Hepatocyte (in vitro differentiated cells): ENCODE measurements around the gene KIAA0825. TPM values are rescaled to one million over a fixed set of nuclear protein-coding genes. Genes with fewer than 3 reads are reported as not detected.

ENCODE experiments used
- DNase-seq: peaks from one replicate; pipeline ENCODE4 v3.0.0-alpha.2; 2016; ENCODE audit warnings: low spot score
- H2AFZ ChIP-seq: fragments of 200-600 bp; sonication (generic); 2 replicates; pipeline ENCODE4 v1.6.0; 2016; ENCODE audit warnings: antibody characterized with exemption, mild to moderate bottlenecking
- H3K27ac ChIP-seq: fragments of 200-600 bp; sonication (generic); 2 replicates; pipeline ENCODE4 v1.5.1; 2016; ENCODE audit warnings: mild to moderate bottlenecking
- H3K27me3 ChIP-seq: fragments of 200-600 bp; sonication (generic); 2 replicates; pipeline ENCODE4 v1.6.1; 2016
- H3K36me3 ChIP-seq: fragments of 200-600 bp; sonication (generic); replicated peaks from 2 replicates; pipeline ENCODE4 v1.5.1; 2016; ENCODE audit warnings: low read depth; ENCODE audit not compliant: insufficient read depth
- H3K4me1 ChIP-seq: fragments of 200-600 bp; sonication (generic); 2 replicates; pipeline ENCODE4 v1.5.1; 2016; ENCODE audit warnings: mild to moderate bottlenecking, moderate library complexity; ENCODE audit not compliant: insufficient read depth
- H3K4me2 ChIP-seq: fragments of 200-600 bp; sonication (generic); 2 replicates; pipeline ENCODE4 v1.6.0; 2016
- H3K4me3 ChIP-seq: fragments of 200-600 bp; sonication (generic); 2 replicates; pipeline ENCODE4 v1.5.1; 2016; ENCODE audit warnings: mild to moderate bottlenecking
- H3K79me2 ChIP-seq: fragments of 200-600 bp; sonication (generic); 2 replicates; pipeline ENCODE4 v1.6.0; 2017; ENCODE audit warnings: mild to moderate bottlenecking
- H3K9me2 ChIP-seq: fragments of 200-600 bp; sonication (generic); replicated peaks from 2 replicates; pipeline ENCODE4 v1.6.0; 2017; ENCODE audit warnings: mild to moderate bottlenecking; ENCODE audit not compliant: insufficient read depth
- H3K9me3 ChIP-seq: fragments of 200-600 bp; sonication (generic); 2 replicates; pipeline ENCODE4 v1.5.1; 2016; ENCODE audit warnings: low read depth, mild to moderate bottlenecking
- H4K20me1 ChIP-seq: fragments of 200-600 bp; sonication (generic); 2 replicates; pipeline ENCODE4 v1.6.0; 2016; ENCODE audit warnings: mild to moderate bottlenecking; ENCODE audit not compliant: insufficient read depth, poor library complexity, severe bottlenecking
- EZH2 ChIP-seq: fragments of 200-600 bp; sonication (generic); IDR thresholded peaks from 2 replicates; pipeline ENCODE4 v1.6.1; 2016; ENCODE audit warnings: antibody characterized with exemption, mild to moderate bottlenecking, borderline replicate concordance
- EZH2phosphoT487 ChIP-seq: fragments of 200-600 bp; sonication (generic); IDR thresholded peaks from one replicate; pipeline ENCODE4 v1.6.1; 2018; ENCODE audit warnings: antibody characterized with exemption, mild to moderate bottlenecking, low read depth, moderate library complexity; ENCODE audit not compliant: unreplicated experiment, severe bottlenecking
- WGBS: methylation state at CpG from one replicate; pipeline ENCODE4 v1.1.6; 2016; ENCODE audit warnings: low lambda C conversion rate; ENCODE audit errors: missing lambda C conversion rate; 5-methylcytosine and 5-hydroxymethylcytosine counted together
- polyA plus RNA-seq: library from polyadenylated mRNA; unstranded; fragments of >200 nt; fragmentation: Nextera tagmentation; extraction: Ambion mirVana; gene quantifications from 2 replicates; pipeline ENCODE4 v1.2.1, GENCODE V29; 2016
- total RNA-seq: library from RNA; depleted of rRNA; stranded (reverse); fragments of >200 nt; gene quantifications from 2 replicates; pipeline ENCODE4 v1.2.3, GENCODE V29; 2014
- TF ChIP-seq, protein P1 (sequence below): fragments of 200-600 bp; sonication (generic); IDR thresholded peaks from 2 replicates; pipeline ENCODE4 v1.5.1; 2016; ENCODE audit warnings: antibody characterized with exemption, mild to moderate bottlenecking; ENCODE audit not compliant: poor library complexity

Gene KIAA0825
- total and polyA plus RNA-seq, 2 experiments from 2014 or later = 2.1 to 4.5 TPM

DNA sequence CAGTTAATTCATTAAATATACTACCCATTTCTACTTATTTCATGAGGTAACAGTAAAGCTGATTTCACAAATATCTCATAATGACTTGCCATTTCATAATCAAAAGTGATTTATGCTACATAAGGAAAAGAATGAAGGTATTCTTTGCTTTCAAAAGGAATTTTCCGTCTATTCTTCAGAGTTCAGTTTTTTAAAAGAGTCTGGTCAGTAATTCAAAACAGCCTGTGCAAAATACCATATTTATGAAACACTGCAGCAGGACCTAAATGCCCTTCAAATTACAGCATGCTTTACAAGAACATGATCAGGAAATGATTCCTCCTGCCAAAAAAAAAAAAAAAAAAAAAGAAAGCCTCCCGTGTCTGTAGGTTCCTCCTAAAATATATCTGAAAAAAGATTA, 154.7 kb downstream of the KIAA0825 start:
- H3K4me1 ChIP-seq = no peaks in the 10 kb centered on the region
- TF ChIP-seq EZH2phosphoT487 (no peak), EZH2 (no peak)
- TF ChIP-seq, protein P1, sequence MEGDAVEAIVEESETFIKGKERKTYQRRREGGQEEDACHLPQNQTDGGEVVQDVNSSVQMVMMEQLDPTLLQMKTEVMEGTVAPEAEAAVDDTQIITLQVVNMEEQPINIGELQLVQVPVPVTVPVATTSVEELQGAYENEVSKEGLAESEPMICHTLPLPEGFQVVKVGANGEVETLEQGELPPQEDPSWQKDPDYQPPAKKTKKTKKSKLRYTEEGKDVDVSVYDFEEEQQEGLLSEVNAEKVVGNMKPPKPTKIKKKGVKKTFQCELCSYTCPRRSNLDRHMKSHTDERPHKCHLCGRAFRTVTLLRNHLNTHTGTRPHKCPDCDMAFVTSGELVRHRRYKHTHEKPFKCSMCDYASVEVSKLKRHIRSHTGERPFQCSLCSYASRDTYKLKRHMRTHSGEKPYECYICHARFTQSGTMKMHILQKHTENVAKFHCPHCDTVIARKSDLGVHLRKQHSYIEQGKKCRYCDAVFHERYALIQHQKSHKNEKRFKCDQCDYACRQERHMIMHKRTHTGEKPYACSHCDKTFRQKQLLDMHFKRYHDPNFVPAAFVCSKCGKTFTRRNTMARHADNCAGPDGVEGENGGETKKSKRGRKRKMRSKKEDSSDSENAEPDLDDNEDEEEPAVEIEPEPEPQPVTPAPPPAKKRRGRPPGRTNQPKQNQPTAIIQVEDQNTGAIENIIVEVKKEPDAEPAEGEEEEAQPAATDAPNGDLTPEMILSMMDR = no peak
- H3K27me3 ChIP-seq = no peaks in the 10 kb centered on the region
- no peak overlapping the region for H3K27ac ChIP-seq
- WGBS = 56% methylated on average over 2 of the region's 2 CpGs
- H3K79me2 ChIP-seq = no peaks in the 10 kb centered on the region
- H2AFZ ChIP-seq = no peak overlapping the region
- H4K20me1 ChIP-seq = no peaks in the 10 kb centered on the region
- H3K4me2 ChIP-seq = no peak overlapping the region
- H3K9me2 ChIP-seq = no peaks in the 10 kb centered on the region
- H3K4me3 ChIP-seq = no peak overlapping the region
- H3K36me3 ChIP-seq = no peaks in the 10 kb centered on the region
- no peak for DNase-seq
- no peaks in the 10 kb centered on the region for H3K9me3 ChIP-seq

DNA sequence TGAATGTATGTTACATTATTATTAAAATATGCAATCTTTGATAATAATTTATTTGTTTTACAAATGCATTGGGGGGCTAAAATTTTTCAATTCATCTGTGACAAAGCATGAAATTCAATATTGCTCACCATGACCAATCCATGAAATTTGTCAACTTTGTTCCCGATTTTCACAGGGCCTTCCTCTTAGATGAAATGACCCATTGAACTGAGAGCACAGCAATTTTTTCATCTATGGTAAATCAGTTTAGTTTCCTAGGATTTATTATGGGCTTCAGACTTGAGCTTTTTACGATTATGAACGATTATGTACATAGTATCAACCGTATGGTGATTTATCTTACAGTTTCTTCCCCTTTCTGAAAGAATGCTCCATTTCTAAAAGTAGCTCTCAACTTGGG, 157.3 kb downstream of the KIAA0825 start:
- H3K9me3 ChIP-seq = no peaks in the 10 kb centered on the region
- 72% methylated on average over 4 of the region's 4 CpGs for WGBS
- H3K4me1 ChIP-seq = no peaks in the 10 kb centered on the region
- no peak overlapping the region for H3K27ac ChIP-seq
- H3K79me2 ChIP-seq = no peaks in the 10 kb centered on the region
- H3K9me2 ChIP-seq = no peaks in the 10 kb centered on the region
- H3K36me3 ChIP-seq = no peaks in the 10 kb centered on the region
- DNase-seq = no peak
- no peak overlapping the region for H2AFZ ChIP-seq
- H3K27me3 ChIP-seq = no peaks in the 10 kb centered on the region
- H3K4me3 ChIP-seq = no peak overlapping the region
- TF ChIP-seq, protein P1 = no peak
- TF ChIP-seq EZH2phosphoT487 = no peak
- TF ChIP-seq EZH2 = no peak
- H3K4me2 ChIP-seq = no peak overlapping the region
- no peaks in the 10 kb centered on the region for H4K20me1 ChIP-seq

DNA sequence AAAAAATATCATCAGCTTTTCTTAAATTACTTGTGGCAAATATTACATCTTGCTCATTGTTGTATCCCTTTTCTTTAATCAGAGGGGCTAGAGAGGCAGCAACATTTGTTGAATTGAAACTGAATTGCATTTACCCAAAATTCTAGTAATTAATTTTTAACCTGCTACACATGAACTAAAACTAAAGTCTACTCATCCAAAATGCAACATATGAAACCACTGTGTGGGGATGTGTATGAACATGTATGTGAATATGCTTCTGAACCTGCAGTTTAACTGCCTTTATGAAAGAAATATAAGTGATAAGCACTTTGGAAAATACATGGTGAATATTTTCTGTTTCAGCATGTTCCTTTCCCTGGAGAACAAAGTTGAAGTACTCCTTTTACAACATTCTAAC, 158.5 kb downstream of the KIAA0825 start:
- Histone ChIP-seq H3K27ac (no peak overlapping the region), H3K27me3 (no peaks in the 10 kb centered on the region), H3K79me2 (no peaks in the 10 kb centered on the region), H3K4me1 (no peaks in the 10 kb centered on the region), H2AFZ (no peak overlapping the region), H3K36me3 (no peaks in the 10 kb centered on the region), H3K9me2 (no peaks in the 10 kb centered on the region), H3K9me3 (no peaks in the 10 kb centered on the region), H3K4me2 (no peak overlapping the region), H4K20me1 (no peaks in the 10 kb centered on the region), H3K4me3 (no peak overlapping the region)
- DNase-seq = no peak
- TF ChIP-seq EZH2 (no peak), EZH2phosphoT487 (no peak)
- TF ChIP-seq, protein P1 = no peak

DNA sequence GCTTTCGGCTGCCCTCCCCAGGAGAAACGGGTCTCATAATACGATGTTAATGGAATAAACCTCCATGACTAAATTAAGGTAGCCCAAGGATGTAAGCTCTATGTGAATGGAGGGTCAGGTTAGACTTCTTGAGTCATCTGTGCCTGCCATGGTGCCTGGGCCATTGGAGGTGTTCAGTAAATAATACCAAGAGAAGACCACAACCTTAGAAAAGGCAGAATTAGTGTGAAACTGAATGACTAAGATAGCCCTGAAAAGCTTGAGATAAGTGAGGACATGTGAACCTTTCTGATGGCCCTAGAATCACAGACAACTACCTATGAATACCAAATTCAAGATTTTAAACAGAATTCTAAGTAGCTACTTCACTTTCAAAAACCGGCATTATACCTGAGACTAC, 160.6 kb downstream of the KIAA0825 start:
- H3K4me1 ChIP-seq = no peaks in the 10 kb centered on the region
- TF ChIP-seq EZH2phosphoT487 = no peak

More for the DNA sequence above, 160.6 kb downstream of the KIAA0825 start:
- no peak overlapping the region for H2AFZ ChIP-seq
- H3K27me3 ChIP-seq = no peaks in the 10 kb centered on the region
- H3K27ac ChIP-seq = no peak overlapping the region
- no peak overlapping the region for H3K4me2 ChIP-seq
- H3K9me3 ChIP-seq = no peaks in the 10 kb centered on the region
- H3K4me3 ChIP-seq = no peak overlapping the region
- H4K20me1 ChIP-seq = no peaks in the 10 kb centered on the region
- no peaks in the 10 kb centered on the region for H3K36me3 ChIP-seq
- H3K9me2 ChIP-seq = no peaks in the 10 kb centered on the region
- DNase-seq = no peak
- H3K79me2 ChIP-seq = no peaks in the 10 kb centered on the region
- WGBS = 96% methylated on average over 4 of the region's 4 CpGs
